ENCODE data around the gene HOXC12.

The HOXC12 gene

DNA sequence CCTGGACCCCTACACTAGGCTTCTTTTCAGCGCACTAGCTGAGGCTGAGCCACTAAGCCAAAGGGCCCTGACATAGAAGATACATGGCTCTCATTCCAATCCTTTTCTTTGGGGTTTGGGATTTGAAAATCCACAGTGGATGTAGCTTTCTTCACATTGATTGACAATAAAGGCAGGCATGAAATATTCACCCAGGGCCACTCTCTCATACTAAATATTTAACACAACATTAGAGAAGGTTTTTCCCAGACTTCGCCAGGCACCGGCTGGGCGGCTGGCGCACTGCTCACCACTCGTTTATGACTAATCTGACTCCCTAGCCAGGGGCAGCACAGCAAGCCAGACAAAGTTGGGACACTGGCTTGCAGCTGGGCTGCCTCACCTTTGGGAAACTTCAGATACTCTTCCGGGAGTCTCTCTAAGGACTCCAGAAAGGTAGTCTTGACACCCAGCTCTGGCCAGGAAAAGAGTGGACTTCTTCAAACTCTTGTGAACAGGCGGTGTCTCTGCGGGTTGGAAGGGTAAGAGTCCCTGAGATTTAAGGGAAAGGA lies 17.5 kb downstream of the HOXC12 start:
- DNase-seq (ENCODE audit: low read depth in 2 of 2), result no peak

GRCh38 chr12:53972722-53973235 lies 18.1 kb downstream of the HOXC12 start, which contains the start of gene HOXC11:
Gene HOXC11, plus strand, starts transcription at chr12:53973126. Its CDS starts 116 bp downstream, at chr12:53973242.
- DNase-seq (ENCODE audit: low read depth in 2 of 2), result no peak

DNA sequence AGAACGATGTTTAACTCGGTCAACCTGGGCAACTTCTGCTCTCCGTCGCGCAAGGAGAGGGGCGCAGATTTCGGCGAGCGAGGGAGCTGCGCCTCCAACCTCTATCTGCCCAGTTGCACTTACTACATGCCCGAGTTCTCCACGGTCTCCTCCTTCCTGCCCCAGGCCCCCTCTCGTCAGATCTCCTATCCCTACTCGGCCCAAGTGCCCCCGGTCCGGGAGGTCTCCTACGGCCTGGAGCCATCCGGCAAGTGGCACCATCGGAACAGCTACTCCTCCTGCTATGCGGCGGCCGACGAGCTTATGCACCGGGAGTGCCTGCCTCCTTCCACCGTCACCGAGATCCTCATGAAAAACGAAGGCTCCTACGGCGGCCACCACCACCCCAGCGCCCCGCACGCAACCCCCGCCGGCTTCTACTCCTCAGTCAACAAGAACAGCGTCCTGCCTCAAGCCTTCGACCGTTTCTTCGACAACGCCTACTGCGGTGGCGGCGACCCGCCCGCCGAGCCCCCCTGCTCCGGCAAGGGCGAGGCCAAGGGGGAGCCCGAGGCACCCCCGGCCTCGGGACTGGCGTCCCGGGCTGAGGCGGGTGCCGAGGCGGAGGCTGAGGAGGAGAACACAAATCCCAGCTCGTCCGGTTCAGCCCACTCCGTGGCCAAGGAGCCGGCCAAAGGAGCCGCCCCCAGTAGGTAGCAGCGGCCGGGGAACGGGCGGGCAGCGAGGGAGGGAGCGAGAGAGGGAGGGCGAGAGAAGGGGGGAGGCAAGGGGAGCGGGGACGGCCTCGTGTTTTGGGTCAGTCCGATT lies 18.7 kb downstream of the HOXC12 start:
- no peak for DNase-seq (ENCODE audit: low read depth in 2 of 2)

- no peak for DNase-seq (ENCODE audit: low read depth in 2 of 2)
These were observed 19.7 kb downstream of the HOXC12 start, which contains the start of gene HOTAIR for GRCh38 chr12:53974084-53975063. Gene HOTAIR, minus strand, starts transcription at chr12:53974954.

- no peak for DNase-seq (ENCODE audit: low read depth in 2 of 2)
These were observed 20.4 kb downstream of the HOXC12 start for GRCh38 chr12:53975064-53975471.

- no peak for DNase-seq (ENCODE audit: low read depth in 2 of 2)
These were observed 20.9 kb downstream of the HOXC12 start for GRCh38 chr12:53975479-53976152.

GRCh38 chr12:53976172-53976822 lies 21.6 kb downstream of the HOXC12 start:
- no peak for DNase-seq (ENCODE audit: low read depth in 2 of 2)

DNA sequence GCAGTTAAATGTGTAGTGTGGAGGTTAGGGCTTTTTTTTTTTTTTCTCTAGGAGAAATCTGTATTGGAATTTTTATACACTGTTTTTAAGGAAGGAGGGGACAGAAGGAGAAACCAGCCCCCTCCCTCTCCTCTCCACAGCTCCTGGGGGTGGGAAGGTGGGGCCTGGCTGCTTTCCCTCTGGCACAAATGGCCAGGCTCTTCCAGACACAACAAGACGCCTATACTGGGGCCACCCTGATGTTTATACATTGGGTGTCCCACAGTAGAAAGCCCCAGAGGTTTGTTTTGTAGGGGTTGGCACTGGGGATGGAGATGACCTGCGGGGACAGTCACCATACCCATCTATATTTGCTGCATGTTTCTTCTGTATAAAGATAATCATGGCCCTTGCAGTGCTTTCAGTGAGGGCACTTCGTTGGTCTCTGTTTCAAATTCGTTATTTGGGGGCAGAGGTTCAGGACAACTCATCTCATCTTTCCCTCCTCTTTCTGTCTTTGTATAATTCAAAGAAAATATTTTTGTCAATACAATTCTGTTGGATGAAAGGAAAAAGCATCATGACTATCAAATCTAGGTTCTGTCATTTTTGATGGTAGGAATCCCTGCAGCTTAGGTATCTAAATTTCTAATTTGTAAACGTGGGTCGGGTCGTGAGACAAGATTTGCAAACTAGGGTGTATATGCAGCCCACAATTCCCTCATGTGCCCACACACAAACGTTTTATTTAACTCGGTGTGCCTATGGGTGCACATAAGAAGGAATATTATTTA lies 22.3 kb downstream of the HOXC12 start:
- DNase-seq (ENCODE audit: low read depth in 2 of 2), result no peak

DNA sequence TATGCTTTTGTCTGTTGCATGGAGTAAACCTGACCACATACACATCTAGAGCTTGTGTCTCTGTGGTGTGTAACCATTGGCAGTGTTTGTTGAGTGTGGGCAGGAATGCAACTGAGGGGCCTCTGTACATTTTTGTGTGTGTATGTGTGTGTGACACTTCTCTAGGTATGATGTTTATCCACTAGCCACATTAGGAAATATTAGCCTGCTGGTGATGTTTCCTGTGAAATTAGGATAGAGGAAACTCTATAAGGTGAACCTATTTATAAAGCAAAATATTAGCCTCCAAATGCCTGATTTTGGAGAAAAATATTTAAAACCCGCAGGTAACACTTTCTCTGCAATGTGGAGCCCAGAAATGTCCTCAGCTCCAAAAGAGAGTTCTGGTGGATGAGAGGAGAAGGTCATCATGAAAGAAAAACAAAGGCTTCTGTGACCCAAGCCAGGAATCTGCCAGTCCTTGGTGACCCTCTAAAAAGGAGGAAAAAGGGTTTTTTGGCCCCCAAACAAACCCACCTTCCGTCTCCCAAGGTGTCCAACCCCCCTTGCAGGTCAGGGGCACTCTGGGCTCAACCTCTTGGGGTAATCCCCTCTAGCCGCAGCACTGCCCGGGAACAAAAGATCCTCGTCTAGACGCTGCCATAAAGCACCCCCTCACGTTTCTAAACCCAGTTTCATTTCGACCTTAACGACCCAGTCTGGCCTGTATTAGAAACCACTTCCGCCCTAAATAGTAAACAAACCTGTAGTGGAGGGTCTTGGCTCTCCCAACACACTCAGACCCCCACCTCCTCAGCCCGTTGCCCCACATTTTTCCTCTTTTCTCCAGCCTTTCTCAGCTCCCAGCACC lies 23.1 kb downstream of the HOXC12 start:
- no peak for DNase-seq (ENCODE audit: low read depth in 2 of 2)

DNA sequence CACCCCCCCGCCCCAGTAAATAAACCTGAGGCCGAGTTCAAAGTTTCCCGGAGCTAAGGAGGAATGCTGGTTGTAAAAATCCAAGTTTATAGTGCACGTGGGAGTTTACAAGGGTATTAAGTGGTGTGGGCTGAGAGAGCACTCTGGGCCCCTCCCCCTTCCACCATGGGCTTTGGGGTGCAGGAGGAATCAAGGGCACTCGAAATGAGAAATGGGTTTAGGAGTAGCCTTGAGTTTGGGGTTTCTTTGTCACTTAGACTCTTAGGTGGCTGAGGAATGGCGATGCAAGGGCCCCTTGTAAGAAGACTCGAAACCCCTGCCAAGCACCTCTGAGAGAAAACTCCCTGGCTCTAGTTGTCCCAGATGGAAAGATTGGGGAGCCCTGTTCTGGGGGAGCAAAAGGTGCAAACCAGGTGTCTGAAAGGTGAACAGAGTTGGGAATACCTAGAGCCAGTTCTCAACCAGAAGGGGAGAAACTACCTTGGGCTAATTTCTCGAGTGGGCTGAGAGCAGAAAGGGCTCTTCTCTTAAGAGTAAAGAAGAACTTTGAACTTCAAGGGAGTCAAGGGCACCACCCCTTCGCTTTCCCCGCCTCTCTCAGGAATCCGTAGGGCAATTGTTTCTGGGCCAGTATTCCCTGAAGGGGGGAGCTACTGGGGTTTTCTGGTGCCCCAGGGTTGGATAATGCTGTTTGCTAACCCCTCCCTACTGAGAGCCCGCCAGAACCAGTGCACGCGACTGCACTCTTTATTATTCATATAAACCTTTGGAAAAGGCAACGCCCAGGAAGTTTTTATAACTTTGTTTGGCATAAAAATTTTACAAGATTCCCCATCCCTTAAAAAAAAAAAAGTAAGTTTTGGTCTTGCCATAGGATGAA lies 24.0 kb downstream of the HOXC12 start:
- no peak for DNase-seq (ENCODE audit: low read depth in 2 of 2)

DNA sequence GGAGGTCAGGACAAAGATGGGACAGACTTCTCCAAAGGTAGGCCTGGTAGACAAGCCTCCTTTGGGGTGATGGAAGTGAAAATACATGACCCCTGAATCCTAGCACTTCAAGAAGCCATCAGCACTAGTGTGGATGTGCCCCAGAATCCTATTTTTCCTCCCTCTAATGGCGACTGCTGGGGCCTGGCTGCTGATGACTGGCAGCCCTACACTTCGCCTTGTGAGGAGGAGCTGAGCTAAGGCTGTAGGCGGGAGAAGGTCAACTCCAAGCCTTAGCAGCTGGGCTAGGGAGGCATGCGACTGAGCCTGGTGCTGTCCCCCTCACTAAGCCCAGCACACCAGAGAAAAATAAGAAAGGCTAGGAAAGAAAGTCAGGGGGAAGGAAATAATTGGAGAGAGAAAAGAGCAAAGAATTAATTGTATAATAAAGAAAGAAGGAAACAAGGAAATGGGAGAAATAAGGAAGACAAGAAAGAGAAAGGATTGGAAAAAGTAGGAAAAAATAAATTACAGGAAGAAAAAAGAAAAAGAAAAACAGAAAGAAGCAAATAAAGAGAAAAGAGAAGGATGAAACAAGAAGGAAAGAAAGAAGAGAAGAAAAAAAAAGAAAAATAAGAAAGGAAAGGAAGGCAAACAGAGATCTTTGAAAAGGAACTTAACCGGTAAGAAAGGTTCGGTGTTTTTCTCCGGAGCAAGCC lies 25.6 kb downstream of the HOXC12 start:
- no peak for DNase-seq (ENCODE audit: low read depth in 2 of 2)

DNA sequence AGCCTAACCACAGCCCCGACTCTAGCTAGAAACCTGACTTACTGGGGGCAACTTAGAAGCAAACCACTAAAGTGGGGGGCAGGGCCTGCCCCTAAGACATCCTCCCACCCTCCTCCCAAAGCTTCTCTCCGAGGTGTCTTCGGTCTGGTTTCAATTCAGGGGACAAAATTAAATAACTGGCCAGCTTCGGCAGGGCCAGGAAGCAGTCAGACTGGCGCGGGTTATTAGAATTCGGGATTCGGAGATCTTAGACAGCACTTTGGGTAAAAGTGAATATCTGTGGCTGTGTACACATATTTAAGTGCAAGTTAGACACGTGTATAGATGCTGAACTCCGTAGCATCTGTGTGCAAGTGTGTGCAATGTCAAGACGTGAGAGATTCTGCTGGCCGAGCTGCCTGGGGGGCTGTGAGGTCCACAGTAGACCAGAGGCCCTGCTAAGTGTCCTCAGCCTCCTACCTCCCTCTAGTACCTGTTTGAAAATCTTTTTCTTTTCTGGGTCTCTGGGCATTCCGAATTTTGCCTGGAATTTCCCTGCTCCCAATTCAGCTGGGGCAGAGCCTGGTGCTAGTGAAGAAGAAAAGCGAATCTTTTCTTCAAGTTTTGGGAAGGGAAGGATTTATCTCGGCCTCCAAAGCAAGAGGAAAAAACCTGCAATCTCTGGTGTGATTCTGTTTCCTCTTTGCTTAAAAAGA lies 26.2 kb downstream of the HOXC12 start:
- DNase-seq (ENCODE audit: low read depth in 2 of 2), result no peak

DNA sequence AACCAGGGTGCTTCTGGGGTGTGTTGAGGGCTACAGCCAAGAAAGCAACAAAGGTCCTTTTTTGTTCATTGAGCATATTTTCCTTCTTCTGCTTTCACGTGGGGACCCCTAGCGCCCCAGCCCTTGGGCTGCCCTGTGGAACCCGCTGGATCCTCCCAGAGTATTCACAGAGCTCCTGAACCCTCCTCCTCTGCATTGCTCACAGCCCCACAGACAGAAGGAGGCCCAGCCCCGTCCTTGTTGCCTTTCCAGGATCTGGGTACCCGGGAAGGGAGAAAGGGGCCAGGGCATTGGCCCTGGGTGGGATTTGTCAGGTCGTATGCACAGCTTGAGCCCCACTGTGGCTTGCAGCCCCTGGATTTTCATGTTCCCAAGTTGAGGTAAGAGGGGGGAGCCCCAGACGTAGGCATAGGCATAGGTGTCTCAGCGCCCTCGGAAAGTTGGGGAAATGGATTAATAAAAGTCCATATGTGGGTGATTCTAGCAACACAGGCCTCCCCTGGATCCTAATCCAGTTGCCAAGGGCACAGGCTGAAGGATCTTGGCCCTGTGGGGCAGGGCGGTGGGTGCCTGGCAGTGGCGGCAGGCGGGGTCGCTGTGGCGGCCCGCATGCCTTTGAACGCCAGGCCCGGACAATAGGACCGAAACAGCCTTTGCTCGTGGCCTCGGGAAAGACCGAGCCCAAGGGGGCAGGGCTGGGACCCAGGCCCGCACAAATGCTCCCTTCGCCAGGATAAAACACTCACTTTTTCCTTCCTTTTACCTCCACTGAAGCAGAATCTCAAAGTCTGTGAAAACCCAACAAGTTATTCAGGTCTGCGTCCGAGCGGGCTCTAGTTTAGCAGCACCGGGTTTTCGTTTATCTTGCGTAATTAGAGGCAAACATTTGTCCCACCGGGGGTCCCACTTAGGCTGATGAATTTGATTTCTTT lies 27.2 kb downstream of the HOXC12 start:
- DNase-seq (ENCODE audit: low read depth in 2 of 2), result no peak

DNA sequence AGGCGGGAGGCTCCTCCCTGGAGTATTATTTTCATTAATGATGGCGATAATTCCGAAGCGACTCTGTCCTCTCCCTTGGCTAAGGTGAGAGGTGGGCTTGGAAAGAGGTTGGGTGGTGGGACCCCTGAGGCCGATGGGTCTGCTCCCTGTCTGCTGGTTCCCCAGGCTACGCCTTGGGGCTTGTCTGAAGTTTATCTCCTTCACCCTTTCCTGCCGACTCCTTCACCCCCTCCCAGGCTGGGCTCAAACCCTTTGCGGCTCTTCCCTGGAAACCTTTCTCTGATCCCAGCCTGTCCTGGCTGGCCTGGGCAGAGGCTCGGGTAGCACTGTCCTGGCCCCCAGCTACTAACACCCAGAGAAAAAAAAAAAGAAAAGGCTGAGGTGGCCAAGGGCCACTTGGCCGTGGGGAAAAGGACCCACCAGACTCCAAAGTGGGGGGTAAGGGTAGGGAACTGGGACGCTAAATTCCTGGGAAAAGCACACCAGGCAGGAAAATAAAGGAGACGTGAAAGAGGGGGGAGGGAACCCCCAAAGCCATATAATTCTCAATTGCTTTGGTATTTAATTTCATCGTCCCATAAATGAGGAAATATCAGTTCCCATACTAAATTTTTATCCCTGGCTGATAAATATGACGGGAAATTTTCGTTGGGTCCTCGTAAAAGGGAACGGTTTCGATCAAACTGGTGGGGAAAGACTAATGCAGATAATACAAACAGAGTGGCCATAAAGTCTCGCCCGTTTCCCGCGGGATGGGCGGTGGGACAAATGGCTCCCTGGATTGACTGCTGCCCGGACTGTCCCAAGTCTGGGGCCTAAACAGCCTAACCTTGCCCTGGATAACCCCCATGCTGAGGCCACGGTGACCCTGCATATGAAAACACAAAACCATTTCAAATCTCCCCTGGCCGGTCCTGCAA lies 28.2 kb downstream of the HOXC12 start:
- no peak for DNase-seq (ENCODE audit: low read depth in 2 of 2)

- DNase-seq (ENCODE audit: low read depth in 2 of 2), result no peak
These were observed 28.9 kb downstream of the HOXC12 start for GRCh38 chr12:53983568-53983949.
